GDM1 (cell line): ENCODE data around the gene FAF1.

ENCODE experiments used
- DNase-seq: peaks from one replicate; lab custom pipeline; 2025; lab: John Stamatoyannopoulos, UW

FAF1 gene

DNA sequence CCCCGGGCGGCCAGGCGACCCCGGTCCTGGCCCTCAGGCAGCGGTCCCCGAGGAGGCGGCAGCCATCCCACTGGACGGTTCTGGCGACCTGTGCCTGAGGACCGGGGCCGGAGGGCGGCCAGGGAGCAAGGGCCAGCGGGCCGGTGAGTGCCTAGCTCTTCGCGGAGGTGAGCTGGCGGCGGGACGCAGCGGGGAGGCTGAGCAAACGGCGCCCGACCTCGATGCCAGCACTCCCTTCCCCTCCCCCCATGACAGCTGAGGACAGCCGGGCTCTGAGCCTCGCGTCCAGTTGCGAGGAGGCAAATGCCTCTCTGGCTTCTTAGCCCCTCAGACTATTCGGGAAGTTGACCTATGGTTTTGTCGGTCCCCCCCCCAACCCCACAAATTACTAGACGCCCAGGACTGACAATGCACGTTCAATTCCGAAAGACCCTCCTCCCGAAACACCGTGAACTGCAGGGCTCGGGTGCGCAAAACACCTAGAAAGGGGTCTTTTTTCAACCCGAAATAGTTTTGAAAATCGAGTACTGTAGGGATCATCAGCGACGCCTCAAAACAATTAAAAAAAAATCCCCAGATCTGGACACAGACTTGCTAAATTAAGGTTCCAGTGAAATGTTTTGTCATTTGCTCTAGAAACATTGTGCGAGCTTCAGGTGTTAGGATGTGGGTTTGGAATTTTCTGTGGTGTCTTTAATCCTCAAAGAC is 18.2 kb upstream of the FAF1 start:
- DNase-seq = peak; percentile 49

DNA sequence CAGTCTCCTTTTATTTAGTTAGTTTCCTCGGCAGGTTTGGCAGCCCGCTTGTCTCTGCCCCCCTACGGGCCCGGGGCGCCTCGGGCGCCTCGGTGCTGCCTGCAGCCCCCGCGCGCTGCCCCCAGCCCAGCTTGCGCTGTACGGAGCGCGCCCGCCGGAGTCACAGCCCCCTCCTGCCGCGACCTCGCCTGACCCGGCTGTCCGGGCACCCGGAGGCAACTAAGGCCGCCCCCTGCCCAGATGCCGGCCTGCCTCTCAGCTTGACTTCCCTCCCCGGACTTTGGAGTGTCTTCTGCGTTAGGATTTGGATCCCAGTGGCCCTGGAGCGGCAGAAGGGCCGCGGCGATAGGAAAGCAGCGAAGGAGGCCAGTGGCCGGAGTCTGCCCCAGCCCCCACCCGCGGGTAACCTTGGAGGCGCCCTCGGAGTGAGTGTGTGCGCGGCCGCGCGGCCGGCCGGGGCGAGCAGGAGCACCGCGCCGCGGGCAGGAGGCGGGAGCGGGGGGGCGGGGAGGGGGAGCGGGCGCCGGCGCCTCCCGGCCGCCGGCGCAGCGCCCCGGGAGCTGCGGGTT is 17.6 kb upstream of the FAF1 start:
- peak; percentile 43 for DNase-seq

DNA sequence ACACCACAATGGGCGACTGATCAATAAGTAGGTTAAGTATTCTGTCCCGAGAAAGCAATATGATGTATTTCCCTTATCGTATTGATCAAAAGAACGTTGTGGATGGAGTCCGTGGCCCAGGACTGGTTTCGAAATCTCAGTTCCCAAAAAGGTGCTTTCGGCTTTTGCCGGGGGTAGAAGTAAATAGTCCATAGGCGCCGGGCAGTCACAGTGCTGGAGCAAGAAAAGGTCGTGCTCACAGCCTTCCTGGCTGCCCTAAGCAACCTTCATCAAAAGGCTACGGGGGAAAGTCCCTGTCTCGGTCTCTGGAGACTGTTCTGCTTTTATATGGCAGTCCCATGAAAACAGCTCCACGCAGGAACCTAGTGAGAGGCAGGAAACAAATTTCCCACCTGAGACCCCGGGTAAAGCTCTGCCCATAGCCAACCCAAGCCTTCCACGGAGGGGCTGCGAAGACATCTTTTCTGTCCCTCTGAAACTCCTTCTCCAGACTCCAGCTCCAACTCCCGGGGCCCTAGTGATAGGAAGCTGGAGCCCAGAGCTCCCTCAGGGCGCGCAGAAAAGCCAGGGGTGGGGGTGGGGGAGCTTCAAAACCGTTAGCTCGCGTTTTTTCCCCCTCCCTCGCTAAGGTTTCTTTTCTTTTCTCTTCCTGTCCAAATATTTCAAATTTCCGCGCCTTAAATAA is 17.0 kb upstream of the FAF1 start:
- DNase-seq = peak; percentile 49

DNA sequence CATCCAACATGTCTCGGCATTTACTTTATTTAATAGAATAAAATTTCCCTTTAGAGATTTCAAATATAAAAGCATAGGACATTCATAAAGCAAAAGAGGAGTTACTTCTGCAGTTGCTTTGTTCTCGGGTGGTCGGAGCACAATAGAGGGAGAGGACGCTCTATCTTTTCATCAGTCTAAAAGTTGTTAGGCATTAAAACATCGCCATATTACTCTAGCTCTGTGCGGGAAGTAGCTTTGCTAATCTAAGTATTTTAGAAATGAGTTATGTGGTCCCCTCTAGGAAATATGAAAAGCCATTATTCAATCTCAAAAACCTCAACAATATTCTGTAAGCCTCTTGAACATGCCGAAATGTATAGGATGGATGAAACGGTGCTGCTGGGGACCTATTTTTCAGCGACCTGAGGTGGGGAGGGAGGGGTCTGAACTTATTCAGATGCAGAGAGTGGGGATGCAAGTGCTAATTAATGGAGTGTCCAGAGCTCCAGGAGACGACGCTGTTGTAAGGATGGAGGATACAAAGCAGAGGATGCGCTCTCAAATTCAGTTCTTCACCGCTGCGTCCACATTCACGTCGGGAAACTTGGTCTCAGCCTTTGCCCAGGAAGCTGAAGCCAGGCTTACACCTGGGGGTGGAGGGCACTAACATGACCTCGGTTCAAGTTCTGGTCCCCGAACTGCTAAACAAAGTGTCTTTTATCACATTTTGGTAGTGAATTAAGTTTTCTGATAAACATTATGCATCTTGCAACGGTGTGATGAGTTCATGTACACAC is 16.2 kb upstream of the FAF1 start:
- no peak for DNase-seq

DNA sequence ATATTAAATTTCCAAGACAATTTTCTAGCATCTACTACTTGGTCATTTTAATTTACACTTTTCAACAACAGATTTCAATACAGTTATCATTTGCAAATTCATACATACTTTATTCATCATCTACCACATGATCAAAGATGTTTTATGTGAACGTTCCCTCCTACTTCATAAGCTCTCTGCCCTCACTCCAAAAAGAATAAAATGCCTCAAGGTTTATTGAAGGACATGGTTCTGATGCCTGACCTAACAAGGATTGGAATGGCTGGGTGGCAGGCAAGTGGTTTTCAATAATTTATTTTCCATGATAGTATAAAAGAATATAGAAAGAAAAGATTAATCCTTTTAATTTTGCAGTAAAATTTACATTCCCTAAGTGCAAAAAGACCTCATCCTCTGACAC is 15.4 kb upstream of the FAF1 start:
- no peak for DNase-seq

DNA sequence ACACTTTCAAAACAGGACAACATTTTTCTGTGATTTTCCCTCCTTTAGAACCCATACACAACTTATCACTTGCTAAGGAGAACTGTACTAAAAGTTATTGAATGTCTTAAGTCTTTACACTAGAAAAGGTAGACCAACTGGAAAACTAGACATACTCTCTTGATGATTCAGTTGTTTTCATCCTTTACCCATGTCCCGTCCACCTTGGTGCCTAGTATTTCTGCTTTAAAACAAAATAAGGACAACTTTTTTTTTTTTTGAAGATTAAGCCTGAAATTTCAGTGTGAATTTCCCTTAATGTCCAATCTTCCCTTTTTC is 14.5 kb upstream of the FAF1 start:
- no peak for DNase-seq

DNA sequence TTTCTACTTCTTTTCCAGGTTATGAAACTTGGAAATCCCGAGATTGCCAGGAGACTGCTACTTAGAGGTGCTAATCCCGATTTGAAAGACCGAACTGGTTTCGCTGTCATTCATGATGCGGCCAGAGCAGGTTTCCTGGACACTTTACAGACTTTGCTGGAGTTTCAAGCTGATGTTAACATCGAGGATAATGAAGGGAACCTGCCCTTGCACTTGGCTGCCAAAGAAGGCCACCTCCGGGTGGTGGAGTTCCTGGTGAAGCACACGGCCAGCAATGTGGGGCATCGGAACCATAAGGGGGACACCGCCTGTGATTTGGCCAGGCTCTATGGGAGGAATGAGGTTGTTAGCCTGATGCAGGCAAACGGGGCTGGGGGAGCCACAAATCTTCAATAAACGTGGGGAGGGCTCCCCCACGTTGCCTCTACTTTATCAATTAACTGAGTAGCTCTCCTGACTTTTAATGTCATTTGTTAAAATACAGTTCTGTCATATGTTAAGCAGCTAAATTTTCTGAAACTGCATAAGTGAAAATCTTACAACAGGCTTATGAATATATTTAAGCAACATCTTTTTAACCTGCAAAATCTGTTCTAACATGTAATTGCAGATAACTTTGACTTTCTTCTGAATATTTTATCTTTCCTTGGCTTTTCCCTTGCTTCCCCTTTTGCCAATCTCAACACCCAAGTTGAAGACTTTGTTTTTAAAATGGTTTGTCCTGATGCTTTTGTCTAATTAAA is 14.0 kb upstream of the FAF1 start:
- no peak for DNase-seq

DNA sequence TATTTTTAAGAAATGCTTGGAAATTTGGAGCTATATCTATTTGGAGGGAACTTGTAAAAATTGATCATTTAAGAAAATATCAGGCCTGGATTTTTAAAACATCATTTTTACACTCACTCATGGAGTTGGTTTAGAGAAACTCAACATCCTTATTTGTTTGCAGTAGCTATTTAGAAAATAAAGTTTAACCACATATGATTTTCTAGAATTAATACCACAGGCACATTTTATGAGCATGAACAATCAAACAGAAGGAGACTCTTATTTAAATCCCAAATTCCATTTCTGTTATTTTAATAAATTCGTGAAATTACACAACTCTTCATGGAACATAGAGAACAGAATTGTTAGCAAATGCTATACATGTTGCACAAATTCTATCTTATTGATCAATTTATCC is 13.2 kb upstream of the FAF1 start:
- no peak for DNase-seq

DNA sequence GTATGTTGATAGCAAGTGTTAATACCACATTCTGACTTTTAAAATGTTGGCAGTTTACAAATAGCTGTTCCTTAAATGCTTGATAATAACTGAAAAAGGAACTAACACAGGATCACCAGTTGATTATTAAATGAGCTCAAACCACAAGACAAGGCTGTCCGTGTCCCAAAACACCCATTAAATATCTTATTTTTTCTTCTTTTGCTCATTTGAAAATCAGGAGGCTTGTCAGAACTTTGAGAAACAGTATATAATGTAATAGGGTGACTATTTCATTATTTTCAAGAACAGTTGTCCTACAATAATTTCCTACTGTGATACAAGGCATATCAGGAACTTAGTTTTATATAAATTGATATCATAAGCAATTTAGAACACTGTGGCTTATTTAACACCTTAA is 12.7 kb upstream of the FAF1 start:
- DNase-seq = no peak

DNA sequence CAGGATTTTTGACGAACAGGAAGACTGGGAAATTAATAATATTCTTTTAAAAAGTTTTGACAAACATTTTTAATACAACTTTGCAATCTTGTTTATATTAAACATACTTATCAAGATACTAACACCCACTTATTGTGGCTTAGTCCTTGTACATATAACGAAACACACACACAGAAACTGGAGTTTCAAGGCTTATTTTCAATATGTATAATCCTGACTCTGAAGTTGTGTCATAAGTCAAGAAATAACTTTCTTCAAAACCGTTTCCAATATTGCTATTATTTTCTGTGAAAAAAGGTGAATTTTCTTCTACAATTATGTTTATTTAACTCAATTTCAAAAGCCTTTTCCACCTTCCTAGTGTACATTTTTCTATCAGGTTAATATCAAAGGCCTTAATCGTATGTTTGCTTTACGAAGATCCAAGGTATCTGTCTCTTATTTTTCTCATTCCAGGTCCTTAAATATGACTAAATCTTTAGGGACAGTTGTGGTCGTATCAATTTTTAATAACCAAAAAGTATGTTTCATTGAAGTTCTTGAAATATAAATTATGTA is 11.8 kb upstream of the FAF1 start:
- no peak for DNase-seq

DNA sequence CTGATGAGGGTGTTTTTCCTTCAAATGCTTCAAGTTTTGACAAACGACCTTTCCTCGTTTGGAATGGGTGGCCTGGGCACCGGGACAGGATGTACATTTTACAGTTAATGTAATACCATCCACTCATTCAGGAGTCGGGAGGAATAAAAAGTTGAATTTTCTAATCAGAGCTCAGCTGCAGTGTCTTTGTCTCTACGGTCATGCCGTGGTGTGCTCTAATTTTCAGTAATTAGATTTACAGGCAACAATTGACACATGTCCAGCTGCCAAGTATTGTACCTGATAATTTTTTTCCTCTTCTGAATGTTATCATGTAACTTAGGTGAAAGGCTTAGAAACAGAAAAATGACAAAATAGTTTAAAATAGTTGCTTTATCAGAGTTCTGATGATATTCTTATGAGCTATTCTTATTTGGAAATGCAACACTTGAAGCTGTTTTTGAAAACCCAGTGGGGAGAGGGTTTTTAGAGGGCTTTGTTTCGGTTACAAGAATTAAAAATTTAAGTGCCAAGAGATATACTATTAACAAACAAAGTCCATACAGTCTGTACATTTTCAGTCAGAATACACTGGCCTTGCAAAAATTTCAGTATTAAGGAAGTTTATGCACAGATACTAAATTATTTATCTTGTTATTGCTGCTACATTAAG is 11.0 kb upstream of the FAF1 start:
- DNase-seq = no peak

DNA sequence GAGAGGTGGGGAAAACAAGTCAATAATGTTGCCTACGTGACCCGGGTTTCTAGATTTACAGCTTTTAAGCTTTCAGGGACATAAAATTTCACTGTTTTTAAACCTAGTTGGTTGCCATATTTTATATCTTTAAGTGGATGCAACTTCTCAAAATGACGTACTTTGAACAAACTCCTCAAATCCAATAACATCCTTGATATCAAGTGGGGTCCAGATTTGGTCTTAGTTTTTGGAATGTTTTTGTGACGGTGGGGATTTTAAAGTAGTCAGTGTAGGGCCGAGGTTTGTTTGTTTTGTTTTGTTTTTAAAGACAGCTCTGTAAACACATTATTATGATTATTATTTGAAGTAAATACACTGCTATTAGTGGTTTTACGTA is 10.4 kb upstream of the FAF1 start:
- no peak for DNase-seq

DNA sequence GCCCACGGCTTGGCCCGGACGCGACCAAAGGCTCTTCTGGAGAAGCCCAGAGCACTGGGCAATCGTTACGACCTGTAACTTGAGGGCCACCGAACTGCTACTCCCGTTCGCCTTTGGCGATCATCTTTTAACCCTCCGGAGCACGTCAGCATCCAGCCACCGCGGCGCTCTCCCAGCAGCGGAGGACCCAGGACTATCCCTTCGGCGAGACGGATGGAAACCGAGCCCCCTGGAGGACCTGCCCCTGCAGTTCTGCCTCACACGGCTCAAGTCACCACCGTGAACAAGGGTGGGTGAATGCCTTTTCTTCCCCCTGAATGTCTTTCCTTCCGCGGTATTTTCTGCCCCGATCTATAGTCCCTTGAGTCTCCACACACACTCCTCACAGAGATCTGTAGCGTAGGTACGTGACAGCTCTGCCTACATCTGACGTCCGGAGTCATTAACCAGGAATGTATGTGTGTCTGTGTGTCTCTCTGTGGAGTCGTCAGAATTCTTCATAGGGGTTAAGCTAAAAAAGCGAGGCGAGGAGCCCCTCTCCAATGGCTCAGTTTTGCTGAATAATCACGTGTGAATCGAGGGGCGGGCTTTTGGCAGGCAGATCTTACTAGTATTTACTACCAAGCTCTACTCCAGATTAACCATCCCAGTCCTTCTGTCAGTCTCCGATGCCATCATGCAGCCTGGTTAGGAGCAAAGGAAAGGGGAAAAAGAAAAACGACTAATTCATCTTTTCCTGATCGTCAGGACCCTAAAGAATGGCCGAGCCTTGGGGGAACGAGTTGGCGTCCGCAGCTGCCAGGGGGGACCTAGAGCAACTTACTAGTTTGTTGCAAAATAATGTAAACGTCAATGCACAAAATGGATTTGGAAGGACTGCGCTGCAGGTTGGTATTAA is 9.8 kb upstream of the FAF1 start, which contains the start of gene CDKN2C:
Gene CDKN2C, plus strand, starts transcription at position 635 of the 898 bp plus-strand sequence. Its CDS starts 124 bp downstream, at position 759.
- peak; percentile 75 for DNase-seq

DNA sequence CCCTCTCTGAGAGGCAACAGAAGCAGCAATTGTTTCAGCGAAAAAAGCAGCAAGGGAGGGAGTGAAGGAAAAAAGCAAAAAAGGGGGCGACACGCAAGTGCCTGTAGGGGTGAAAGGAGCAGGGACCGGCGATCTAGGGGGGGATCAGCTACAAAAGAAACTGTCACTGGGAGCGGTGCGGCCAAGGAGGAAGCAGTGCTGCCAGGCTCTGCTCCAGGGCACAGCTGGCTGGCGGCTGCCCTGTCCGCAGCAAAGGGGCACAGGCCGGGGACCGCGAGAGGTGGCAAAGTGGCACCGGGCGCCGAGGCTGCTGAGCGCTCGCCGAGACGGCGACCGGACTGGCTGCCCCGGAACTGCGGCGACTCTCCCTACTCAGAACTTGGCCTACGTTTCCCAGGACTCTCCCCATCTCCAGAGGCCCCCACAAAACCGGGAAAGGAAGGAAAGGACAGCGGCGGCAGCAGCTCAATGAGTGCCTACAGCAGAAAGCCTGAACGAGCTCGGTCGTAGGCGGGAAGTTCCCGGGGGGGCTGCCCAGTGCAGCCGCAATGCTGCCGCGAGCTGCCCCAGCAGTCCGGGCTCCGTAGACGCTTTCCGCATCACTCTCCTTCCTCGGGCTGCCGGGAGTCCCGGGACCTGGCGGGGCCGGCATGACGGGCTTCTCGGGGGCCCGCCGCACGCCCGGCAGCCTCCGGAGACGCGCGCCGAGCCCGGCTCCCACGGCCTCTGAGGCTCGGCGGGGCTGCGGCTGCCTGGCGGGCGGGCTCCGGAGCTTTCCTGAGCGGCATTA is 8.9 kb upstream of the FAF1 start:
- peak; percentile 68 for DNase-seq

DNA sequence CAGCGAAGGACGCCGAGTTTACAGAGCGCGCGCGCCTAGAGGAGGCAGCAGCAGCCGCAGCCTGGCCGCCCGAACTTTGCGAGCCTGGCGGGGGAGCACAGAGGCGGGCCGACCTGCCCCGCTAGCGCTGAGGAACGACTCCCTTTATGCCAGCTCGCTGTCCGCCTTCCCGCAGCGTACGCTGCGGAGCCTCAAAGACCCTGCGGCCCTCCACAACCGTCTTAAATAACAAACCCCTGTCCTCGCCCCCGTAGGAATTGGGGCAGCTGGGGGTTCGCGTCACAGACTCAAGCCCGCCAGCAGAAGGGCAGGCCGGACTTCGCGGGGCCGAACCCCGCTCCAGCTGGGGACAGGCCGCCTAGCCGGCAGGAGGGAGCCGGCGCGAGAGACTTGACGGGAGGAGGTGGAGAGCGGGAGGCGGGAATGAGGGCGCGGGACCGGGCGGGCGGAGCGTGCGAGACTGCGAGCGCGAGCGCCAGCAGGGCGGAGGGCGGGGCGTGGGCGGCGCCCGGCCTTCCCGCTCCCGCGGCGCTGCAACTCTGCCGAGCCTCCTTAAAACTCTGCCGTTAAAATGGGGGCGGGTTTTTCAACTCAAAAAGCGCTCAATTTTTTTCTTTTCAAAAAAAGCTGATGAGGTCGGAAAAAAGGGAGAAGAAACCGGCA is 8.2 kb upstream of the FAF1 start:
- peak; percentile 93 for DNase-seq

DNA sequence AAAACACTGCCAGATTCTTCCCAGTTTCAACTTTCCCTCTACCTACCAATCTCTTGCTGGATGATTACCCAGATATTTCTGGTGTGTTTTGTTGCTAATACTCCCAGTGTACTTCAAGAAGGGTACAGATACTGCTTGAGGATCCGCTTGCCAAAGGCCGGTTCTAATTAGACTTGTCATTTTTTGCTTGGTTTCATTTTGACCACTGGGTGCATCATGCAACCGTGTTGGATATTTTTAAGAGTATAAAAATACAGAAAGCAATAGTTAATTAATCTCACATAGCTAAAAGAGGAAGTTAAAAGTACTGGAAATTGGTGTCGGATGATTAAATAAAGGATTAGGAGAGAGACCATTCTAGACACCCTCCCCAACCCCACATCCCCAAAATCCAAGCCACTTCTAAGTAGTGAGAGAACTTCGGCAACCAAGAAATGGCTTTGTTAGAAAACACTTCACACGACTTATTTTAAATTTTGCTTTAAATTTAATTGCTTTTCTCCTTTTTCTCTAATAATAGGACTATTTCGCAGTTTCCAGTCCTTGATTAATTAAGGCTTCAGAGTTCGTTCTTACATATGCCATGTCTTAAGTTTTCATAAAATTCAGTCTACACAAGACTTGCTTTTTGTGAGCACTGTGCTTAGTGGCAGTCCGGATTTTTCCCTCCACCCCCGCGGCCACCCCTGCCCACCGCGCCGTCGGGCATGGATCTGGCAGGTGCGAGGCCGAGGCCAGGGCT is 7.5 kb upstream of the FAF1 start:
- DNase-seq = no peak

DNA sequence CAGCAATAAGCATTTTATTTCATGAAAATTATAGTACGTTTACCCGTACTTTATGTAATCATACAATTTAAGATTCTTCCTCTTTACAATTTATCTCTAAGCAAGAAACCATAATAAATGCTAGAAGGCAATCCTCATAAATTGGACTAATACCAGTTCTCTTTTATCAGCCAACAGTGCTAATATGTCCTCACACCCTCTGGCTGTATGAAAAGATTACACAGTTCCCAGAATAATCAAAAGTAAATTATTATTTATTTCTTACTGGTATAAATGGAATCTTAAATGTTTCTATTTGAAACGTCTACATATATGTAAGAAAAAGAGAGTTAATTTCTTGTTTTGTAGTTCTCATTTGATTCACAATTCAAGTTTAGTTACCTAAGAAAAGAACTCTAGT is 6.9 kb upstream of the FAF1 start:
- DNase-seq = no peak

DNA sequence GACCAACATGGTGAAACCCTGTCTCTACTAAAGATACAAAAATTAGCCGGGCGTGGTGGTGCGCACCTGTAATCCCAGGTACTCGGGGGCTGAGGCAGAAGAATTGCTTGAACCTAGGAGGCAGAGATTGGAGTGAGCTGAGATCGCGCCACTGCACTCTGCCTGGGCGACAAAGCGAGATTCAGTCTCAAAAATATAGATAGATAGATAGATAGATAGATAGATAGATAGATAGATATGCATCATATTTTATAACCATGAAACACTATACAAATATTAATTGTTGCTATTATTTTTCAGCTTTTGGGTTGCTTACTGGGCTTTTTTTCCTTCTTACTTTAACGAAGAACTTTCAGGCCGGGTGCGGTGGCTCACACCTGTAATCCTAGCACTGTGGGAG is 4.8 kb upstream of the FAF1 start:
- no peak for DNase-seq
